ENCODE results near the gene ERN2.

DNA sequence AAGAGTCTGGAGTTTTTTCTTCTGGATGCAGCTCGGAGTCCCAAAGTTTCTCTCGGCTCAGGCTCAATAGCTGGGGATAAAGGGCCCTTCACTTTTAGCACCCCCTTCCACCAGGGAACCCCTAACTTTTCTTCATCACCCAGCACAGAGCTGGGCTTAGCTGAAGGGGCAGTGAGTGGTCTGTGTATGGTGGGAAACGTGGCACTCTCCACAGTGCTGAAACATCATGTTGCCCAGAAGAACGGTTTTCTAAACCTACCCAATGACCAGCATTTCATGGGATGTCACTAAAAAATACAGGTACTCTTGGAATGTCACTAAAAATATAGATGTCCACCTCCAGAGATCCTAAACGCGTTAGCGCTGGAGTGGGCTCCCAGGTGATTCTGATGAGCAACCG is 12.0 kb downstream of the ERN2 start:
- TF ChIP-seq, protein P1, sequence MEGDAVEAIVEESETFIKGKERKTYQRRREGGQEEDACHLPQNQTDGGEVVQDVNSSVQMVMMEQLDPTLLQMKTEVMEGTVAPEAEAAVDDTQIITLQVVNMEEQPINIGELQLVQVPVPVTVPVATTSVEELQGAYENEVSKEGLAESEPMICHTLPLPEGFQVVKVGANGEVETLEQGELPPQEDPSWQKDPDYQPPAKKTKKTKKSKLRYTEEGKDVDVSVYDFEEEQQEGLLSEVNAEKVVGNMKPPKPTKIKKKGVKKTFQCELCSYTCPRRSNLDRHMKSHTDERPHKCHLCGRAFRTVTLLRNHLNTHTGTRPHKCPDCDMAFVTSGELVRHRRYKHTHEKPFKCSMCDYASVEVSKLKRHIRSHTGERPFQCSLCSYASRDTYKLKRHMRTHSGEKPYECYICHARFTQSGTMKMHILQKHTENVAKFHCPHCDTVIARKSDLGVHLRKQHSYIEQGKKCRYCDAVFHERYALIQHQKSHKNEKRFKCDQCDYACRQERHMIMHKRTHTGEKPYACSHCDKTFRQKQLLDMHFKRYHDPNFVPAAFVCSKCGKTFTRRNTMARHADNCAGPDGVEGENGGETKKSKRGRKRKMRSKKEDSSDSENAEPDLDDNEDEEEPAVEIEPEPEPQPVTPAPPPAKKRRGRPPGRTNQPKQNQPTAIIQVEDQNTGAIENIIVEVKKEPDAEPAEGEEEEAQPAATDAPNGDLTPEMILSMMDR (IDR thresholded peaks at IDR 0.05), result no peak
- TF ChIP-seq POLR2A (IDR thresholded peaks at IDR 0.05), result no peak
